Measurements from ENCODE around the gene DSCAML1.

DSCAML1 gene

DNA sequence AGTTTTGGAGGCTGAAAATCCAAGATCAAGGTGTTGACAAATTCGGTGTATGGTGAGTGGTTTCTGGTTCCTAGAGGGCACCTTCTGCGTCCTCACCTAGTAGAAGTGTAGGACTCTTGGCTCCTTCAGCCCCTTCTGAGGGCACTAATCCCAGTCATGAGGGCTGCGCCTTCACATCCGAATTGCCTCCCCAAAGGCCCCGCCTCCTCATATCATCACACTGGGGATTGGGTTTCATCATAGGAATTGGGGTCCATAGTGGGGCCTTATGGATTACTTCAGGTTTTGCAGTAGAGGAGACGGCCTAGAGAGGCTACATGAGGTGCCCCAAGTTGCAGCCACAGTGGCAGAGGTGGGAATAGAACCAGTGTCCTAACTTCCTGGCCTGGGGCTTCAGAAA, 382.3 kb downstream of the DSCAML1 start:
- TF ChIP-seq TAF1 (IDR thresholded peaks at IDR 0.05; ENCODE audit: borderline replicate concordance, insufficient read depth, low read length) (no peak), FOXP2 (optimal IDR thresholded peaks at IDR 0.05; ENCODE audit: borderline replicate concordance, extremely low read depth, extremely low read length, insufficient read depth) (no peak), POLR2AphosphoS5 (IDR thresholded peaks at IDR 0.05; ENCODE audit: low read depth, low read length) (no peak), SIN3A (IDR thresholded peaks at IDR 0.05; ENCODE audit: borderline replicate concordance, insufficient read depth, low read length) (no peak)
- TF ChIP-seq, protein P1, sequence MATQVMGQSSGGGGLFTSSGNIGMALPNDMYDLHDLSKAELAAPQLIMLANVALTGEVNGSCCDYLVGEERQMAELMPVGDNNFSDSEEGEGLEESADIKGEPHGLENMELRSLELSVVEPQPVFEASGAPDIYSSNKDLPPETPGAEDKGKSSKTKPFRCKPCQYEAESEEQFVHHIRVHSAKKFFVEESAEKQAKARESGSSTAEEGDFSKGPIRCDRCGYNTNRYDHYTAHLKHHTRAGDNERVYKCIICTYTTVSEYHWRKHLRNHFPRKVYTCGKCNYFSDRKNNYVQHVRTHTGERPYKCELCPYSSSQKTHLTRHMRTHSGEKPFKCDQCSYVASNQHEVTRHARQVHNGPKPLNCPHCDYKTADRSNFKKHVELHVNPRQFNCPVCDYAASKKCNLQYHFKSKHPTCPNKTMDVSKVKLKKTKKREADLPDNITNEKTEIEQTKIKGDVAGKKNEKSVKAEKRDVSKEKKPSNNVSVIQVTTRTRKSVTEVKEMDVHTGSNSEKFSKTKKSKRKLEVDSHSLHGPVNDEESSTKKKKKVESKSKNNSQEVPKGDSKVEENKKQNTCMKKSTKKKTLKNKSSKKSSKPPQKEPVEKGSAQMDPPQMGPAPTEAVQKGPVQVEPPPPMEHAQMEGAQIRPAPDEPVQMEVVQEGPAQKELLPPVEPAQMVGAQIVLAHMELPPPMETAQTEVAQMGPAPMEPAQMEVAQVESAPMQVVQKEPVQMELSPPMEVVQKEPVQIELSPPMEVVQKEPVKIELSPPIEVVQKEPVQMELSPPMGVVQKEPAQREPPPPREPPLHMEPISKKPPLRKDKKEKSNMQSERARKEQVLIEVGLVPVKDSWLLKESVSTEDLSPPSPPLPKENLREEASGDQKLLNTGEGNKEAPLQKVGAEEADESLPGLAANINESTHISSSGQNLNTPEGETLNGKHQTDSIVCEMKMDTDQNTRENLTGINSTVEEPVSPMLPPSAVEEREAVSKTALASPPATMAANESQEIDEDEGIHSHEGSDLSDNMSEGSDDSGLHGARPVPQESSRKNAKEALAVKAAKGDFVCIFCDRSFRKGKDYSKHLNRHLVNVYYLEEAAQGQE (IDR thresholded peaks at IDR 0.05; ENCODE audit: insufficient read depth in 1 of 2, low read depth in 2 of 2, low read length in 2 of 2), result no peak

DNA sequence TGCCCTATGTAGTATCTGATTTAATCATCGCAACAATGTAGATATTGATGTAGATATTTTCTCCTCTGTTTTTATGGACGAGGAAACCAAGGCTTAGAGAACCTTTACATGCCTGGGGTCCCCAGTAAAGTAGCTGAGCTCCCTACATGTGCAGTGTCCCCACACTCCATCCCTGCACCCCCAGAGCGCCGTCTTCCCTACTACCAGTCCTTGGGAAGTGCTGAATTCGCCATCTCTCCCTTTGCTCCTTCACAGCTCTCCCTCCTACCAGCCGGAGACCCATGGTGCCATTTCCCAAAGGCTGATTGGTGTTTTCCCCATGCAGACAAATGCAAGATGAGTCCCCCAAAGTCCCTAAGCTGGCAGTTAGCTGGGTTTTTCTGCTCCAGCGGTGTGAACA, 383.4 kb downstream of the DSCAML1 start:
- TF ChIP-seq FOXP2 (optimal IDR thresholded peaks at IDR 0.05; ENCODE audit: borderline replicate concordance, extremely low read depth, extremely low read length, insufficient read depth), result no peak
- TF ChIP-seq SIN3A (IDR thresholded peaks at IDR 0.05; ENCODE audit: borderline replicate concordance, insufficient read depth, low read length), result no peak
- no peak for TF ChIP-seq TAF1 (IDR thresholded peaks at IDR 0.05; ENCODE audit: borderline replicate concordance, insufficient read depth, low read length)
- TF ChIP-seq, protein P1 (IDR thresholded peaks at IDR 0.05; ENCODE audit: insufficient read depth in 1 of 2, low read depth in 2 of 2, low read length in 2 of 2), result no peak

DNA sequence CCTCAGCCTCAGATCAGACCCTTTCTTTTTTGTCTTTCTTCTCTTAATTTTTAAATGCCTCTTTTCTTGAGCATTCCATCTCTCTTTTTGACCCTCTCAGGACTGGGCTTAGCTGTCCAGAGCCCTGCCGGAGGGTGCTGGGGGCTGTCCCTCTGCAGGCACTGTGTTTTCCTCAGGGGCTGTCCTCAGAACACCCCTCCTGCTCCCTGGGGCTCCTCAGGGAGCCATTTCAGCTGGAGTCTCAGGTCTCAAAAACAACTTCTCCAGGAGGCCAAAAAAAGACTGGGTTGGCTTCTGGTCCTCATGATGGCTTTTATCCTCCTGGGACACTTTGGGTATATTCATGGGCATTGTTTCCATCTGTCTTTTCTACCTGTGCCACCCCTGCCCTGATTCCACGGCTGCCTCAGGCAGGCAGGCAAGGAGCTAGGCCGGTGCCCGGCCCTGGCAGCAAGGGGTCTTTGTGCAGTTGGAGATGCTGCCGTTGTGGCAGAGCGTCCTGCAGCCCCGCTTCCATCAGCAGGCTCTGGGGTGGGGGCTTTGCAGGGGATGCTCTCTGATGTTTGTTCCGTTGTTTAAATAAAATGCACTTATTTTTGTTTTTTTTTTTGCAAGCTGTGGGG, 384.3 kb downstream of the DSCAML1 start:
- TF ChIP-seq POLR2AphosphoS5 (IDR thresholded peaks at IDR 0.05; ENCODE audit: low read depth, low read length) (no peak), TAF1 (IDR thresholded peaks at IDR 0.05; ENCODE audit: borderline replicate concordance, insufficient read depth, low read length) (no peak)

DNA sequence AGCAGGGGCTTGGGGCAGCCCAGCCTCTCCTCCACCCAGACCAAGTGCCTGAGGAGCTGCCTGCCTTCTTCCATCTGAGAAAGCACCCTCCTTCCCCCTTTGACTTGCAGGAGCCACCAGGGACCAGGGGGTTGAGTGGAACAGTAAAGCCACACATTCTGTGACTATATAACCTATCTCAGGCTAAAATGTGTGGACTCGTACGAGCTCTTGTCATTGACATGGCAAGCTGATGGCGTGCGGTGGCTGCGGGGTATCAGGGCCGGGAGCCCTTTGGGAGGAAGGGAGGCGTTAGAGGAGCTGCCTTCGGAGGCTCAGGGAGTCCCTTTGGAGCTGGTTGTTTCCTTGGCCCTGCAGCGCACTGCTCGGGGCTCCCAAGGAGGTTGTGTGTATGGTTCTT, 384.8 kb downstream of the DSCAML1 start:
- no peak for TF ChIP-seq TAF1 (IDR thresholded peaks at IDR 0.05; ENCODE audit: borderline replicate concordance, insufficient read depth, low read length)
- no peak for TF ChIP-seq POLR2AphosphoS5 (IDR thresholded peaks at IDR 0.05; ENCODE audit: low read depth, low read length)
- TF ChIP-seq, protein P1 (IDR thresholded peaks at IDR 0.05; ENCODE audit: insufficient read depth in 1 of 2, low read depth in 2 of 2, low read length in 2 of 2), result no peak
- TF ChIP-seq FOXP2 (optimal IDR thresholded peaks at IDR 0.05; ENCODE audit: borderline replicate concordance, extremely low read depth, extremely low read length, insufficient read depth), result no peak
- no peak for TF ChIP-seq SIN3A (IDR thresholded peaks at IDR 0.05; ENCODE audit: borderline replicate concordance, insufficient read depth, low read length)

DNA sequence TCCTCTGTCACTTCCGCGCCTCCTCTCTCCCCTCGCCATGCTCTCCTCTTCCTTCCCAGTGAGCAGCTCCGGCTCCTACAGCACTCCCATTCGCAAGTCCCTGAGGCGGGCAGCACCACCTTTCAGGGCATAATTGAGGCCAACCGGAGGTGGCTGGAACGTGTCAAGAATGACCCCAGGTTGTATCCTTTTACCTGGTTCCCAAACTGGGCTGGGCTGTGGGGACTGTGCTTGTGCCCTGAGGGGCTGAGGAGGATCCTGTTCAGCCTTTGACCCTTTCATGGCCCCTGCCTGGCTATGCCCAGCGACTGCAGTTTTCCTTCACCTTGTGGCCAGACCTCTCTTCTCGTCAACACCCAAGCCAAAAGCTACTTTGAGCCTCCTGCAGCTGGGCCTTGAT, 385.3 kb downstream of the DSCAML1 start:
- TF ChIP-seq FOXP2 (optimal IDR thresholded peaks at IDR 0.05; ENCODE audit: borderline replicate concordance, extremely low read depth, extremely low read length, insufficient read depth), result no peak

DNA sequence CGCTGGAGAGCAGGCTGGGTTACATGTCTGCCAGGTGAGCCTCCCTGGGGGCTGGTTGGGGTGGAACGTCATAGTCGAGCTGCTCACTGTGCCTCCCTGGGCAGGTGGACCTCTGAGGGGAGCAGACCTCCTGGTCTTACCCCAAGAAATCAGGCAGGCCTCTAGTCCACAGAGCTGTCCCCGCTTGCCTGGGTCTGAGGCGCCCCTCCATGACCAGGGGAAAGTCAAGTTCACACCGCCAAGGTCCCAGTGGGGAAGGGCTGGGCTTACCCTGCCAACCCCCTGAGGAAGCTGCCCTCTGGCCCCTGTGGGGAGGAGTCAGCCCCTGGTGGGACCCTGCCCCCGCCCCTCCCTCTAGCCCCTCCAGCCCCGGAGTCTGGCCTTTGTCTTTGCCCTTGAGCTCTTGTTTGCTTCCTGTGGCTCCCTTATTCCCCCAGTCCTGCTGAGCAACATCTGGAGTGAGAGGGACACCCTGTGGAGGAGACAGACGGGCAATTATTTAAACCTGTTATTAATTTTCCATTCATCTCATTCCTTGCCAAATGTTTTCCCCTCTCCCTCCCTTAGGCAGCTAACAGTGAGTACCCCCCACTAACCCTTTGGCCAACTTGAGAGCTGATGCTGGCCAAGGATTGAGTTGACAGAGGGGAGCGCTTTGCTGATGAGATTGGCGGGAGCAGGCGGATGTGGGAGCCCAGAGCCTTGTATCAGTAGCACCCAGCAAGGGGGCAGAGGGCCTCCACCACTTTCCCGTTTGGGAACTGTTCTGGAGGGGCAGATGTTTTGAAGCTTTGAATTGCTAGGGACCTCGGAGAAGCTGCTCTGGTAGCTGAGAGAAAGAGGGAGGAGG, 385.9 kb downstream of the DSCAML1 start:
- TF ChIP-seq POLR2AphosphoS5 (IDR thresholded peaks at IDR 0.05; ENCODE audit: low read depth, low read length), result no peak
- TF ChIP-seq SIN3A (IDR thresholded peaks at IDR 0.05; ENCODE audit: borderline replicate concordance, insufficient read depth, low read length), result no peak
- no peak for TF ChIP-seq FOXP2 (optimal IDR thresholded peaks at IDR 0.05; ENCODE audit: borderline replicate concordance, extremely low read depth, extremely low read length, insufficient read depth)
